ENCODE data around the gene C17orf100. TPM values are rescaled to one million over a fixed set of nuclear protein-coding genes. Genes with fewer than 3 reads are reported as not detected.

The C17orf100 gene
- total RNA-seq, 4 donors from 2014 or later = 0.56 to 0.79 (median 0.63) TPM

DNA sequence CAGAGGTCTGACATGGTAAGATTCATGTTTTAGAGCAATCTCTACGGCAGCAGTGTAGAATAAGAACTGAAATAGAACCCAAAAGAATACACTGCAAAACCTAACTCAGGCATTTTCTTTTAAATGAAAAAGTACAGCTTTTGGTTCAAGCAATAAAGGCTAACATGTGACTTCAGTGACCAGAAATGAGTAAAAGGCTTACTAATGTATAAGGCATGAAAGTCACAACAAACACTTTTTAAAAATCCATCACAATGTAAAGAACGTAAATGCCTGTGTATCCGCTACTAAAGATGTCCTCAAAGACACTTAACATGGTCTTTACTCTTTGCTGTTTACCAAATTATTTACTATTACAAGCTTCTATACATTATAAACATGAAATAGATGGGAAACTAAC is 27.6 kb upstream of the C17orf100 start:
- TF ChIP-seq, protein P1, sequence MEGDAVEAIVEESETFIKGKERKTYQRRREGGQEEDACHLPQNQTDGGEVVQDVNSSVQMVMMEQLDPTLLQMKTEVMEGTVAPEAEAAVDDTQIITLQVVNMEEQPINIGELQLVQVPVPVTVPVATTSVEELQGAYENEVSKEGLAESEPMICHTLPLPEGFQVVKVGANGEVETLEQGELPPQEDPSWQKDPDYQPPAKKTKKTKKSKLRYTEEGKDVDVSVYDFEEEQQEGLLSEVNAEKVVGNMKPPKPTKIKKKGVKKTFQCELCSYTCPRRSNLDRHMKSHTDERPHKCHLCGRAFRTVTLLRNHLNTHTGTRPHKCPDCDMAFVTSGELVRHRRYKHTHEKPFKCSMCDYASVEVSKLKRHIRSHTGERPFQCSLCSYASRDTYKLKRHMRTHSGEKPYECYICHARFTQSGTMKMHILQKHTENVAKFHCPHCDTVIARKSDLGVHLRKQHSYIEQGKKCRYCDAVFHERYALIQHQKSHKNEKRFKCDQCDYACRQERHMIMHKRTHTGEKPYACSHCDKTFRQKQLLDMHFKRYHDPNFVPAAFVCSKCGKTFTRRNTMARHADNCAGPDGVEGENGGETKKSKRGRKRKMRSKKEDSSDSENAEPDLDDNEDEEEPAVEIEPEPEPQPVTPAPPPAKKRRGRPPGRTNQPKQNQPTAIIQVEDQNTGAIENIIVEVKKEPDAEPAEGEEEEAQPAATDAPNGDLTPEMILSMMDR (IDR thresholded peaks at IDR 0.05) = no peak

DNA sequence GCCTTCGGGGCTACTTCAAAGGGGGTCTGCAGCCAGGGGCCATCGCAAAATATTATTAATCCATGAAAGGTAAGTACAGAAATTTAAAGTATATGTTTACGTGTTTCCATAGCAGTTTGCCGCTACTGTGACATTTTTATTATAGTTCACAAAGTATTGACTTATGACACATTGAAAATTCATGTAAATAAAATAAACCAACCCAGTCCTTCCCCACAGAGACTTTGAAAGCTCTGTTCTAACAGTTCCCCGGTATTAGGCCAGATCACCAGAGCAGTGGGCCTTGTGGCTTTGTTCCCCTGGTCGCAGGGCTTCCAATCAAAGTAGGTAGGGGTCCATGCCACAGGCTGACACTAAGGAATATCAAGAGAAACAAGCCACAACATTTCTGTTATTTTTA is 24.9 kb upstream of the C17orf100 start:
- ATAC-seq (ENCODE audit: low FRiP score) (no peak), DNase-seq (ENCODE audit: low spot score) (no peak)
- TF ChIP-seq, protein P1 (IDR thresholded peaks at IDR 0.05) = no peak

More for the DNA sequence above, 27.6 kb upstream of the C17orf100 start:
- ATAC-seq (ENCODE audit: low FRiP score) (no peak), DNase-seq (ENCODE audit: low spot score) (no peak)

DNA sequence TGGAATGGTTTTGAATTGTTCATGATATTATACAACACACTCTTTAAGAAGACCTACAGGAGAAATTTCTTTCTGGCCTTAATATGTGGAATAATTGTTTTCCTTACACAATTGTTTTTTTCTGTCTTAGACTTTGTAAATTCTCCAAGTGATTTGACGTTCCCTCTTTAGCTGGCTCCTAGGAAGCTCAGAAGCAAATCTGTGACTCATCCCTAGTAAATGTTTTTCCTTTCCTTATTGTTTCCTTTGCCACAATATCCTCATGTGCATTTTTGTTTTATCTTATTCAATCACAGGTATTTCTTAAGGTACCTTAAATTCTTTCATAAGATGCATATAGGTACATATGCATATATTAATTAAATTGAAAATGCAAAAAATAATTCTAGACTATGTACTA is 24.5 kb upstream of the C17orf100 start:
- DNase-seq (ENCODE audit: low spot score) (no peak), ATAC-seq (ENCODE audit: low FRiP score) (no peak)
- TF ChIP-seq, protein P1 (IDR thresholded peaks at IDR 0.05) = no peak

DNA sequence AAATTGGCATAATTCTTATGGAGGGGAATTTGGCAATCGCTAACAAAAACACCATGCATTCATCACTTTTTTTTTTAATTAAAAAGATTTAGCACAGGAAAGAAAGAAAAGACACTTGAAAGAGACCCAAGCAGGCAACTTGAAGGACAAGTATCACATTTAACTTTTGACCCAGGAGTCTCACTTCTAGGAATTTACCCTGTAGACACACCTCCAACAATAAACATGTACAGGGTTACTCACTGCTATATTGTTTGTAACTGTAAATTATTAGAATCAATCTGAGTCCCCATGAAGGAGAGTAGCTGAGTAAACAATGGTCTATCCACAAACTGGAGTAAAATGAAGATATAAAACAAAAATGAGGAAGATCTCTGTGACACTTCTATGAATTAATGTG is 21.2 kb upstream of the C17orf100 start:
- TF ChIP-seq, protein P1 (IDR thresholded peaks at IDR 0.05) = no peak
- ATAC-seq (ENCODE audit: low FRiP score) (no peak), DNase-seq (ENCODE audit: low spot score) (no peak)

DNA sequence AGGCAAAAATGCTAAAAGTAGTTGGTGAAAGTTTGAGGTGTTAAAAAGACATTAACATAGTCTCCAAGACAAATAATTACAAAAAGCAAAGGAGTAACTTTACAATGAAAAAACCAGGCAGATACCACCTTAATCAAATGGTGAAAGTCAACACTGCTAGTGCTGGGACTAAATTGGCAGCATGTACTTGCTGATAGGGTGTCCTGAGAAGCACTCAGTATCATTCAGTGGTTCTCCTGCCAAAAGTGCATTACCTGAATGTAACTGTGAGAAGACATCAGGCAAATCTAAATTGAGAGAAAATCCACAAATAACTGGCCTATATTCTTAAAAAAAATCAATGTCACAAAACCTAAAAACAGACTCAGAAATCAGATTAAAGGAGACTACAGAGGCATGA is 19.0 kb upstream of the C17orf100 start:
- no peak for DNase-seq (ENCODE audit: low spot score)
- TF ChIP-seq, protein P1 (IDR thresholded peaks at IDR 0.05) = no peak
- no peak for ATAC-seq (ENCODE audit: low FRiP score)

DNA sequence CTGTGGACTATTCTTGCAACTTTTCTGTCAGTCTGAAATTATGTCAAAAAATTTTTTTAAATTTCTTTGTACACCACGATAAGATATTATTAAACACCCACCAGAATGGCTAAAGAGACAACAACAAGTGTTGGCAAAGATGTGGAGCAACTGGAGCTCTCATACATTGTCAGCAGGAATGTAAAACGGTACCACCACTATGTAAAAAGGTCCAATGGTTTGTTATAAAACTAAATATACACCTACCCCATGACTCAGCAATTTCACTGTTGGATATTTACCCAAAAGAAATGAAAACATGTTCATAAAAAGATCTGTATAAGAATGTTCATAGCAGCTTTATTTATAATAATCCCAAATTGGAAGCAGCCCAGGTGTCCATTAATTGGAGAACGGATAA is 18.3 kb upstream of the C17orf100 start:
- no peak for DNase-seq (ENCODE audit: low spot score)
- ATAC-seq (ENCODE audit: low FRiP score) = no peak
- TF ChIP-seq, protein P1 (IDR thresholded peaks at IDR 0.05) = no peak

DNA sequence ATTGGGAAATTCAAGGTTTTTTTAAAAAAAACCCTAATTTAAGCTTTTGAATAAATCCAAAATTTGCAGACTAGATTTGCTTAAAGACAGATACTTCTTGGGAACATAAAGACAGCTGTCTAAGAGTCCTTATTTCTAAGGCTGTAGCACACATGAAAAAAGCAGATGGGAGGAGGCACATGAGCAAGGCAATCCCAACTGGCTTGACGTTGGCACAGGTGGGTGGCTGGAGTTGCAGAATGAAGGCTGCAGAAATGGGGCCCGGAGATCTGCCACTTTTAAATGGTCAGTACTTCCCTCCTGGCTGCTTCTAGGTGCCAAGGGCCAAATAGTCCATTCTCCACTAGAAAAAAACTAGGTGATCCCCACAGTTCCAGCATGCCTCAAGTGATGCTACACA is 15.5 kb upstream of the C17orf100 start:
- ATAC-seq (ENCODE audit: low FRiP score) (no peak), DNase-seq (ENCODE audit: low spot score) (no peak)
- TF ChIP-seq, protein P1 (IDR thresholded peaks at IDR 0.05) = no peak

Measured in omental fat pad (tissue), 4 donors.